Measurements from ENCODE around the gene EYA3.
"Not testable (repeated sequence)": the region's sequence is repeated elsewhere in the genome, so short reads cannot be mapped to it uniquely, and the experiment has no call there.

EYA3 gene

GRCh38 chr1:28027238-28027637, 61.2 kb downstream of the EYA3 start:
- DNase-seq = no peak

DNA sequence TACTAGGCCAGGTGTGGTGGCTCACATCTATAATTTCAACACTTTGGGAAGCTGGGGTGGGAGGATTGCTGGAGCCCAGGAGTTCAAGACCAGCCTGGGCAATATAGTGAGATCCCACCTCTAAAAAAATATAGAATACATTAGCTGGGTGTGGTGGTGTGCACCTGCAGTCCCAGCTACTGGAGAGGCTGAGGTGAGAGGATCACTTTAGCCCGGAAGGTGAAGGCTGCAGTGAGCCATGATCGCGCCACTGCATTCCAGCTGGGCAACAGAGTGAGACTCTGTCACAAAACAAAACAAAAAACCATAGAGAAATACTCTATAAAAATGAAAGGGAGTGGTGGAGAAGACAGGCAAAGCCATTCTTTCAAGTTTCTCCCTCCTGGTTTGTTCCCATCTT, 62.1 kb downstream of the EYA3 start:
- no peak for DNase-seq

DNA sequence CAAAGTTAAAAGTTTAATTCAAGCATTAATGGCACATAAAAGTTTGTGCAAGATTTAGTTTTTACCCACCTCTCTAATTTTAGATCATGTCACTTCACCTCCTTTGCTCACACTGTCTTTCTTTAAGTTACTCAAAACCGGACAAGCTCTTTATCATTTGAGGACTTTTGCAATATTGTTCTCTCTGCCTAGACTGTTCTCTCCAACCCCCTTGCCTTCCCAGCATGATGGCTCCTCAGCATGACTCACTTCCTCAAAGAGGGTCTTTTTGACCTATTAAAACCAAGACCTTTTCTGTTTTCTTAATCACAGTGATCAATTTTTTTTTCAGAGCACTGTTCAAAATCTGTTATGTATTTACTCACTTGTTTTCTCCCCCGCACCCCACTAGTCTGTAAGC, 67.3 kb downstream of the EYA3 start:
- peak; percentile 37 for DNase-seq

- no peak for DNase-seq
Measured at GRCh38 chr1:28010969-28011368, 77.4 kb downstream of the EYA3 start.

DNA sequence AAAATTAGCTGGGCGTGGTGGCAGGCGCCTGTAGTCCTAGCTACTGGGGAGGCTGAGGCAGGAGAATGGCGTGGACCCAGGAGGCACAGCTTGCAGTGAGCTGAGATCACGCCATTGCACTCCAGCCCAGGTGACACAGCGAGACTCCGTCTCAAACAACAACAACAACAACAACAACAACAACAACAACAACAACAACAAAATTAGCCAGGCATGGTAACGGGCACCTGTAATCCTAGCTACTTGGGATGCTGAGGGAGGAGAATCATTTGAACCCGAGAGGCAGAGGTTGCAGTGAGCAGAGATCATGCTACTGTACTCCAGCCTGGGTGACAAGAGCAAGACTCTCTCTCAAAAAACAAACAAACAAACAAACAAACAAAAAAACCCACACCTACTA, 85.3 kb downstream of the EYA3 start:
- DNase-seq = not testable (repeated sequence)

DNA sequence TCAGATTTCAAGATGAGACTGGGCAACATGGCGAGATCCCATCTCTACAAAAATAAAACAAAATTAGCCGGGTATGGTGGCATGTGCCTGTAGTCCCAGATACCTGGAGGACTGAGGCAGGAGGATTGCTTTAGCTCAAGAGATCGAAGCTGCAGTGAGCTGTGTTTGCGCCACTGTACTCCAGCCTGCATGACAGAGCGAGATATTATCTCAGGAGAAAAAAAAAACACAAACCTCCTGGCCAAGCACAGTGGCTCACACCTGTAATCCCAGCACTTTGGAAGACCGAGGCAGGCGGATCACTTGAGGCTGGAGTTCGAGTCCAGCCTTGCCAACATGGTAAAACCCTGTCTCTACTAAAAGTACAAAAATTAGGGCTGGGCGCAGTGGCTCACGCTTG, 85.8 kb downstream of the EYA3 start:
- no peak for DNase-seq

DNA sequence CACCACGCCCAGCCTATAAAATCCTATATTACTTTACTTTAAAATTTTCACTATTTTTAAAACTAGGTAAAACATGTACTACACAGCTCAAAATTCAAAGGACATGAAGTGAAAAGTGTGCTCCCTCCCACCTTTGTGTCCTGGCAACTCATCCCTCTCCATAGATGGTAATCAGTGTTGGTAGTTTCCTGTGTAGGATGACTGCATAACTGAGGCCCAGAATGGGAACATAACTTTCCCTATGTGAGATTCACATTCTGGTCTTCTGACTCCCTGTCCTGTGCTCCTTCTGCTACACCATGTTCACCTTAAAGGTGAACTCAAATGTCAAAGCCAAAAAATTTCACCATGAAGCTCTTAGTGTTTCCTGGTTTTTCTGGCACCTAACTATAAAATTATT, 89.4 kb downstream of the EYA3 start:
- DNase-seq = no peak

DNA sequence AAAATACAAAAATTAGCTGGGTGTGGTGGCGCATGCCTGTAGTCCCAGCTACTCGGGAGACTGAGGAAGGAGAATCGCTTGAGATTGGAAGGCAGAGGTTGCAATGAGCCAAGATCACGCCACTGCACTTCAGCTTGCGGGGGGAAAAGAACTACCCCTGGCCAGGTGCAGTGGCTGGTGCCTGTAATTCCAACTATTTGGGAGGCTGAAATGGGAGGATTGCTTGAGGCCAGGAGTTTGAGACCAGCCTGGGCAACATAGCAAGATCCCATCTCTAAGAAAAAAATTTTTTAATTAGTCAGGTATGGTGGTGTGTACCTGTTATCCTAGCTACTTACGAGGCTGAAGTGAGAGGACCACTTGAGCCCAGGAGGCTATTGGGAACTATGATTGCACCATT, 93.9 kb downstream of the EYA3 start:
- not testable (repeated sequence) for DNase-seq

GRCh38 chr1:27994060-27994459, 94.3 kb downstream of the EYA3 start:
- DNase-seq = peak; percentile 80

DNA sequence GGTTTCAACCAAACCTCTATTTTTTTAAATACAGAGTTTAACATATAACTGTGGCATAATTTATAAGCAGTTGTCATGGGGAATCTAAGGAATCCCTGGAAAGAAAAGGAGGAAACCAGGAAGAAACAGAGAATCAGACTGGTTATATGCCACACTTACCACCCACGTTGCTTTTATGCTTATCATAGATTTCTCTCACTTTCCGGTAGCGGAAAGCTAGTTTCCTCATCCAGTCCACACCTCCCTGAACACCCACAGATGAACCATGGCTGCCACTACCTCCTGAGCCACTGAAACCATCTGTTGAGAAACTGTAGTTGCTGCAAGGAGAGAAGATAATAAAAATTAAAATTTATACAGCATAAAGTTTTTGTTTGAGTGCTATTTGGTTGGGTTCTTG, 95.2 kb downstream of the EYA3 start:
- no peak for DNase-seq

DNA sequence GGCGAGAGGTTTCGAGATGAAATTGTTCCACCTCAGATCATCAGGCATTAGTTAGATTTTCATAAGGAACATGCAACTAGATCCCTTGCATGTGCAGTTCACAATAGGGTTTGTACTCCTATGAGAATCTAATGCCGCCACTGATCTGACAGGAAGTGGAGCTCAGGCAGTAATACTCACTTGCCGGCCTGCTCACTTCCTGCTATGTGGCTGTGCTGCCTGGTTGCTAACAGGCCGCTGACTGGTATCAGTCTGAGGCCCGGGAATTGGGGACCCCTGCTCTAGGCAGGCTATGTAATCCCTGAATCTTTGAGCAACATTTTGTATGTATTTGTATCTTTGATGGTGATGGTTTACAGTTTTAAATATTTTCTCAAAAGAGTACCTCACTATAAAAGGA, 96.1 kb downstream of the EYA3 start:
- peak; percentile 73 for DNase-seq

DNA sequence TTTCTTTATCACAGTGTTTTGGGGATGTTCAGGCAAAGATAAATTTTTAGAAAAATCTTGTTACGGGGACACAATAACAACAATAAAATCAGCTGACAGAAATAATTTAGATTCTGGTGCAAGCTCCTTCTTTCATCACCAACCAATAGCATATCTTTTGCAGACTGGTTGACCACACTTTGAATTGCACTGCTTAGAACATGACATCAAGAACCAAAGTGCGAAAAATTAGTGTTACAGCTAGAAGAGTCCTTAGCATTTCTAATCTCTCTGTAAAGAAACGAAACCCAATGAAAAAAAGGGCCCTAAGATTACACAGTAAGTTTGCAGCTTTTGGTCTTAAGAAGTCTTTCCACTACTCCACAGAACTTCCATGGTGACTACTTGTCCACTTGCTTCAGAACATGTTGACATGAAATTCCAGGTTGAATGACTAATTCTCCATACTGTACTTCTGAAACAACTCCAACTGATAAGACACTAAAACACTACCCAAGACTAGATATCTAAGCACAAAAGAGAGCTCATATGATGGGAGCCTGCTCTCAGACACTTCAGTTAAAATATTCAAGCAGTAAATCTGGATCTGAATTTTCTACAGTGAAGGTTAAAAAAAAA, 97.4 kb downstream of the EYA3 start:
- no peak for DNase-seq

GRCh38 chr1:27981145-27981544, 107.3 kb downstream of the EYA3 start:
- no peak for DNase-seq

DNA sequence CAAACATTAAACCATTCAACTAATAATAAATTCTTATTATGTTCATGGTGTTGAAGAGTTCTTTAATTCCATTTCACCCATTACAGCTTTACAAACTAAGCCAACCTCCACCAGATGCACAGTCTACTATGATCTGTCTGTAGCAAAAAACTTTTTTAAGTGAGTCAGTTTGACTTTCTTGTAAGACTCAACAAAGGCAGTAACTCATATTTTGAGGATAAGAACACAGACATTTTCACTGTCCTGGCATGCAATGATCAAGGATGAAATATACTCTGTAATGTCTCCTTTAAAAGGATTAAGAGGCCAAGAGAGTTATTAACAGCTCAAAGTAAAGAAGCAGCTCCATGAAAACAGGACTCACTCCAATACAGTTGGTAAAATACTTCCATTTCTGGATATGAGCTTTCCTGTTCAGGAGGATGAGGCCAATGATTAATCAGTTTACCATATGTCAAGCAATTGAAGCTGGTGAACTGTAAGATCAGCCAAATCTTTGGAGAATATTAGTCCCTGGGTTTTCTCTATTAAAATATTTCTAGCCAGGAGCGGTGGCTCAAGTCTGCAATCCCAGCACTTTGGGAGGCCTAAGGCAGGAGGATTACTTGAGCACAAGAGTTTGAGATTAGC, 108.1 kb downstream of the EYA3 start:
- DNase-seq = no peak

- no peak for DNase-seq
Measured at GRCh38 chr1:27979859-27980201, 108.6 kb downstream of the EYA3 start.

GRCh38 chr1:27979151-27979858, 109.1 kb downstream of the EYA3 start:
- DNase-seq = peak; percentile 64

- DNase-seq = no peak
Measured at GRCh38 chr1:27974417-27974781, 114.0 kb downstream of the EYA3 start.

- DNase-seq = no peak
Measured at GRCh38 chr1:27973771-27974416, 114.5 kb downstream of the EYA3 start.

DNA sequence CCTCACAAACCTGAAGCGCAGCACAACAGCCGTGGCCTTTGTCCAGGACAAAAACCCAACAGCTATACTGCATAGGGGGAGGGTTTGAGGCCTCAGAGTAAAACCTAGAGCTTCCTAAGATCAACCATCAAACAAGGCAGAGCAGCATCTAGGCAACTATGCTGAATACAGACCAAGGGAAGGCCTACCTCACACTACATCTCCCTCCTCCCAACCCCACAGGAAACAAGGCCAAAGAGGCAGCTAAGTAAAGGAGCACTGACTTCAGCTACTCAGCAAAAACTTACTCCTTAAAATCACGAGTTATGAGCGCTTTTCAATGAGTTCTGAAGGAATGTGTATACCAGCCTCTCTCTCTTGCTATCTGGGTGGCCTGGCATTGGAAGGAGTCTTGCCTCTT, 116.3 kb downstream of the EYA3 start:
- no peak for DNase-seq

- no peak for DNase-seq
Measured at GRCh38 chr1:27971674-27972073, 116.7 kb downstream of the EYA3 start.

DNA sequence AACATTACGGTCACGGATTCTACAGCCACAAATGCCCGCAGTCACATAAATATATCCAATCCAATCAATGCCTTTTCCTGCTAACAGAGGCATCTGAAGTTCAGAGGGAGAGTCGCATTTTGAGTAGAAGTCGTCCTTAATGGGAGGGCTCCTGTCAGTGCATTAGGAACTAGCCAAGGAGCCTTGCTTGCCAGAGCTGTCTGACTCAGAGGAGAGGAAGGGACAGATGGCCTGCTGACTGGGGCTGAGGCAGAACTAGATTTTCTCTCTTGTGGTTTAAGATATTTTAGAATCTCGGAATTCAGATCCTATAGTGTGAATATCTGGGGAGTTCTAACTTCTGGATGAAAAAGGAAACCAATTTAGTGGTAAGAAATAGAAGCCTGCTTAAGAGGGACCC, 118.0 kb downstream of the EYA3 start:
- DNase-seq = peak; percentile 35

DNA sequence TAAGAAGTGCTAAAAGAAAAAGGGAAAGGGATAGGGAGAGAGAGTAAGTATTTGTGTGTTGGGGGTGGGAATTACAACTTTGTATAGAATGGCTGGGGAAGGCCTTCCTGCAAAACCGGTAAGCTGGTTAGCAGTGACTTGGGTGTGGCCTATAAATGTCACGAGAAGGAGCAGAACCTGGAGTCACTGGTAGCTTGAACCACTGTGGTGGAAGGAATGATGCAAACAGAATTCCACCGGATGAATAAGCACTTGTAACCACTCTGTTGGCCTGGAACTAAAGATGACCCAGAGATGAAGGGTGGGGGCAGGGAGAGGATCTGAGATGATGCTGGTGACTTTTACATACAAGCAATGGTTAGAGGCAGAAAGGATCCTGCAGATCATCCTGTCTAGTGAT, 119.7 kb downstream of the EYA3 start:
- no peak for DNase-seq

GRCh38 chr1:27967884-27968466, 120.4 kb downstream of the EYA3 start:
- DNase-seq = no peak
